HUDEP-2 (cell line): ENCODE results near the gene MYBBP1A.

Experiments
- DNase-seq, 76 experiments: peaks; one replicate each; lab custom pipeline; 2025; ENCODE audit not compliant: unreplicated experiment in 76 of 76; lab: John Stamatoyannopoulos, UW

Gene MYBBP1A

DNA sequence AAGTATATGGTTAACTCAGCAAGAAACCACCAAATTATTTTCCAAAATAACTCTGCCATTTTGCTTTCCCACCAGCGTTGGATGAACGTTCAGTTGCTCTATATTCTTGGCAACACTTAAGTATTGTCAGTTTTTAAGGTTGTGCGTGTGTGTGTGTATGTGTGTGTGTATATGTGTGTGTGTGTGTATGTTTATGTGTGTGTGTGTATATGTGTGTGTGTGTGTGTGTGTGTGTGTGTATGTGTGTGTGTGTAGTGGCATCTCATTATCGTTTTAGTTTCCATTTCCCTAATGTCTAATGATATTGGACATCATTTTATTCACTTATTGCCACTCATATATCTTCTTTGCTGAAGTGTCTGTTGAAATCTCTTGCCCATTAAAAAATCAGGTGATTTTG lies 17.9 kb upstream of the MYBBP1A start:
- DNase-seq: no peak

DNA sequence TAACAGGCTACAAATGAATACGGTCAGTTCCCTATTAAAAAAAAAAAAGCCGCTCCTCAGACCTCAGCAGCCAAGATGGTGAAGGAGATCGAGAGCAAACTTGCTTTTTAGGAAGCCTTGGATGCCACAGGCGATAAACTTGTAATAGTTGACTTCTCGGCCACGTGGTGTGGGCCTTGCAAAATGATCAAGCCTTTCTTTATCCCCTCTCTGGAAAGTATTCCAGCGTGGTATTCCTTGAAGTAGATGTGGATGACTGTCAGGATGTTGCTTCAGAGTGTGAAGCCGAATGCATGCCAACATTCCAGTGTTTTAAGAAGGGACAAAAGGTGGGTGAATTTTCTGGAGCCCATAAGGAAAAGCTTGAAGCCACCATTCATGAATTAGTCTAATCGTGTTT lies 16.9 kb upstream of the MYBBP1A start:
- DNase-seq: no peak

- DNase-seq: no peak
Observed at GRCh38 chr17:4569591-4569990, 14.4 kb upstream of the MYBBP1A start.

- DNase-seq: peak in 40 of 76 experiments; percentile 3 to 74 (median 32)
Observed at GRCh38 chr17:4566785-4567184, 11.6 kb upstream of the MYBBP1A start.

- peak in 59 of 76 experiments; percentile 4 to 71 (median 39) for DNase-seq
Observed at GRCh38 chr17:4565209-4566141, 10.3 kb upstream of the MYBBP1A start.

- DNase-seq: no peak
Observed at GRCh38 chr17:4562015-4562969, 7.1 kb upstream of the MYBBP1A start.

DNA sequence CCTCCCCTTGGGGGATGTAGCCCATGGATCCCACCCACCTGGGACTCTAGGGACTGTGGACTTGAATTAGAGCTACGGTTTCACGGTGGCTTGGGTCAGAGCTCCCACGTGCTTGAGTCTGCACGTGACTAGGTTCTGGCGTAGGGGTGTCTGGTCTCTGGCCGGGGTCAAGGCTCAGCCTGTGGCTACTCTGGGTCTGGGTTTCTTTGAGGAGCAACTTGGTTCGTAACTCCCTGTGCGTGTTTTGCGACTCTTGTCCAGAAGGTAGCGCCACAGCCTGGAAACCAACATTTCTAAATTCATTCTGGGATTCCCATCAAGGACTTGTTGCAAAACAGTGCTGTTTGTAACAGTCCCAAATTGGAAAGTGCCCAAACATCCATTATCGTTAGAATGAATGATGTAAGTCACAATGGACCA lies 5.7 kb upstream of the MYBBP1A start:
- DNase-seq: no peak

DNA sequence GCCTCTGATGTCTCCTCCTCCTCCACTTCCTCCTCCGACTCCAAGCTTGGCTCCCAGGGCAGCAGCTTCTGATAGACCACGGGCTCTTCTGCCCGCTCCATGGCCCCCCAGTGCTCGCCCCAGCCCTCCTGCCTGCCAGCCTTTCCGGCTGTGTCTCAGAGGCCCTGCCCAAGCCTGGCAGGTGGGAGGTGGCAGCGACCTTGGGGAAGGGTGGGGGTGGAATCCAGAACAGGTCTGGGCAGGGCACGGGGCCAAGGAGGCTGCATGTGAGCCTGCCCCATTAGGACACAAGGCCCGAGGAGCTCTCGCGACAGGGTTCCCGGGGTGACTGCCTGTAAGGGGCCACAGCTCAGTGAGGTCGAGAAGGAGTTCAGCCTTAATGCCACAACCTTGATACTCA lies 5.2 kb upstream of the MYBBP1A start, which contains the start of gene GGT6:
TSS of gene GGT6 (minus strand) at position 157 of the 400 bp plus-strand sequence. CDS start at position 101, 56 bp downstream.
- DNase-seq: no peak

GRCh38 chr17:4559966-4560365 lies 4.8 kb upstream of the MYBBP1A start:
- DNase-seq: no peak

DNA sequence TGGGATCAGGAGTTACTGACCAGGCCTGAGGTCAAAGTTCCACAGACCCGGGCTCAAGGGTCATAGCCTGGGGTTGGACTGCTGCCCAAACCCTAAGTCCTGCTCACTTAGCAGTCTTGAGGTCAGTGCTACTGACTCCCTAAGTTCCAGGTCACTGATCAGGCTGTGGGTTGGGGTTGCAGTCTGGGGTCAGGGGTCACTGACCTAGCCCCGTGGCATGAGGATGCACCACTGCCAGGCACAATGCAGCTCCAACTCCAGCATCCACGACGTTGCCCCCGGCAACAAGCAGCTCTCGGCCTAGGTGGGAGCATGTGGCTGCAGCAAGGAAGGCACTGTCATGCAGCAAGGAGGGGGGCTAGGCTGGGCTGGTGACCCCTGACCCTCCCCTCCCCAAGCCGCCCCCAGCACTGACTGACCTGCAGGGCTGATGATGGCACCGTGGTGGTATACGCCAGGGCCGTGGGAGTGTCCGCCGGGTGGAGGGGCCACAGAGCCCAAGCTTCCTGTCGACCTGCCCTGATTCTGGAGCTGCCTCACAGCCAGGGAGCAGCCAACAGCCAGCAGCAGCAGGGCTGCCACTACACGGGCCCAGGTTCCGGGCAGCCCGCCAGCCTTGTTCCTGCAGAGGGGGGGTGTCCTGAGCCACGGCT lies 4.1 kb upstream of the MYBBP1A start:
- no peak for DNase-seq

DNA sequence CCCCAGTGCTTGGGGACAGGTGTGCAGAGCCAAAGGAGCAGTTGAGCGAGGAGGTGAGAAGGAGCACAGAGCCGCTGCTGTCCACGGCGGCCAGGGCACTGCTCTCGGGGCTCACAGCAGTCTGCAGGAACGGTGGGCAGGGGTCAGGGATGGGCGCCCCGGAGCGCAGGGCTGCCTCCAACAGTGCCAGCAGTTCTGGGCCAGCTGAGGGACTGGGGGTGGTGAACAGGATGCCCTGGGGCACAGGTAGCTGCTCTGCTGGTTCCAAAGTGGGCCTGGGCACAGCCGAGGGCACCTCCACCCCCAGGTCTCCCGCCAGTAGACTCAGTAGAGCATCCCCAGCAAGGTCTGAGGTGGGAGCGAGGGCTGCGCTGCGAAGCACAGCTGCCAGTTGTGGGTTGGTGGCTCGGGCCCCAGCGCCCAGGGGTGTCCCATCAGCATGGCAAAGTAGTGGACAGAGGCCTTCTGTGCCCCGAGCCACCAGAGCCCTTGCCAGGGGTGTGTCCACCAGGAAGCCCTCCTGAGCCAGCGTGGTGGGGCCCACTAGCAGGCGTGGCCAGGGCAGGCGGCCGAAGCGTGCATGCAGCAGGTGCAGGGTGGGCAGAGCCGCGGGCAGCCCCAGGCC lies 3.3 kb upstream of the MYBBP1A start:
- DNase-seq: no peak

- no peak for DNase-seq
Observed at GRCh38 chr17:4557626-4558346, 2.6 kb upstream of the MYBBP1A start.

DNA sequence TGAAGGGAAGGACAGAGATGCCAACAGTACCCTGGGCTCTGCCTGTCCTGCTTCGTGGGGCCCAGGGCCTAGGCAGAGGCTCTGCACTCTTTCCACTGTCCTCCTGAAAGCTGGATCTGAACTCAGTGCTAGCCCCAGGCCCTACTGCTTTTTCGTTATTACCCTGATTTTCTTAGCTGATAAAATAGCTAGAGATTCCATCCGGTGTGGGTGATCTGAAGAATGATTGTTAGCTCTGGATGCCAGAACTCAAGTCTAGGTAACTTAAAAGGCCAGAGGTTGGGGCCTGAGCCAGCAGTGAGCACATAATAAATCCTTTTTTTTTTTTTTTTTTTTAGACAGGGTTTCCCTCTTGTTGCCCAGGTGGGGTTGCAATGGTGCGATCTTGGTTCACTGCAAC lies 1.8 kb upstream of the MYBBP1A start:
- DNase-seq: no peak

DNA sequence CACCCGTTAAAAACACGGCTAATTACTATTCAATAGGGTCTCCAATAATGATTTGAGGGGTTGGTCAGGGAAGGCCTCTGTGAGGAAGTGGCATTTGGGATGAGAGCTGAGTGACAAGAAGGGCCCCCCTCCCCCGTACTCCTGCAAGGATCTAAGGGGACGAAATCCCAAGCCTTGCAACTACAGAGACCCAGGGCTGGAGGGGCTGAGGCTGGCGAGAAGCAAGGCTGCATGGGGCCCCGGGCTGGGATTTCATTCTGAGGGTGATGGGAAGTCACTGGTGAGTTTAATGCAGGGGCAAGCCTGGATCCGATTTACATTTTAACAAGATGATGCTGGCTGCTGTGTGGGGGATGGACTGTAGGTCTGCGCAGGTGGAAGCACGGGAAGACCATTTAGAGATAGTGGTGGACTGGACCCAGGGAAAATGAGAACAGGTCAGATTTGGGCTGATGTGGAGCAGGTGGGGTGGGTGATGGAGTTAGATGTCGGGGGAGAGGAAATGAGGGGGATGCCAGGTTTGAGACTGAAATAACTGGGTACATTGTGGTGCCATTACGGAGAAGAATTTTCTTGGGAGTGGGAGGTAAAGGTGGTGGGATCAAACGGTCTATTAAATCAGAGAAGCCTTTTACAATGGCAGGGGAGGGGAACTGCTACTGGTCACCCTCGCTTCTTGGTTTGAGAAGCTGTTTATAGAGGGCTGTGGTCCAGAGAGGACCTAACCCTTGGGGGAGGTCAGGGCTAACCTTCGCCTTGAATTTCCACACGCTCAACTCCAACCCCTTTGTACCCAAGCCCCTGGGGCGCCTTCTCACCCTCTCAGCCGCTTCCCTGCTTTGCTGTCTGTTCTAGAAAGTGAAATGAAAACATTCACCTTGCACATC lies 932 bp upstream of the MYBBP1A start:
- no peak for DNase-seq

- DNase-seq: no peak
Observed at GRCh38 chr17:4554441-4554996, 665 bp downstream of the MYBBP1A start.

DNA sequence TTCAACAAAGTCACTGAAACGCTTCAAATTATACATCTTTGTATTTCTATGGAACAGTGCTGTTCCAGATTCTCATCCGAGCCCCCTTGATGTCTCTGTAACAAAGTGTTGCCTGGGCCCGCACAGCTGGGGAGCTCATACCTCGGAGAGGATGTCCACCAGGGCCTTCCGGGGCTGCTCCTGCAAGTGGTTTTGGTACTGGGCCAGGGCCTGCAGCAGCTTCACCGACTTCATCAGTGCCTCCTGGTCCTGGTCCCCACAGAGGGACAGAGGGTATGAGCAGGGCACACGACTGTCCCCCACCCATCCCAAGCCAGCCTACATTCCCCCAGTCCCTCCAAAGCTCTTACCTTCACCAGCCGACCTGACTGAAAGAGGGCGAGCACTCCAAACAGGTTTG lies 1.5 kb downstream of the MYBBP1A start:
- DNase-seq: peak in 1 of 76 experiments; percentile 9

DNA sequence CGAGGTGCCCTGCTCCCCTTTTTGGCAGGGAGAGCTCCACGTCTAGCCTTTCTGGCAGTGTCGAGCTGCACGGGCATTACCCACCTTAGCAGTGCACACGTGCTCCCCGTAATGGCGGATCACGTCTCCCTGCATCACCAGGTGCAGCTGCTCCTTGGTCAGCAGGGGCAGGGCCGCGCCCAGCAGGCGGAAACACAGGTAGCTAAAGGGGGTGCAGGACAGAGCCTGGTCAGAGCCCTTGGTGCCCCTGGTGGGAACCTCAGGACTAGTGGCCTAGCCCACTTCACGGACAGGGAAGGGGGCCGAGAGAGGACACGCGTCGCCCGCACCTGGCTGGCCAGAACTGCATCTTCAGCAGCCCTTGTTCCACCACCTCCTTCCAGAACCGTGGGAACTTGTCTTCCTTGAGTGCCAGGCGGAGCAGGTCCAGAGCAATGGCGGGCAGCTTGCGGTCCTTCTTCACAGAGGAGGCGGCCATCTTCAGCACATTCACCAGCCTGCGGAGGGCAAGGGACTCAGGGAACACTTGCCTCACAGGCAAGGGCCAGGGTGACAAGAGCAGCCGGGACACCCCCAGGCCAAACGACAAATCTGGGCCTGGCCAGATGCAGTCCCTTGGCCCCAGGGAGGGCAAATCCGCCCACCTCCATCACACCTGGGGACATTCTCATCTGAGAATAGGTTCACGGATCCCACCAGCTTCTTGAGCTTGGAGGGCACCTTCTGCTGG lies 3.2 kb downstream of the MYBBP1A start:
- DNase-seq: no peak

DNA sequence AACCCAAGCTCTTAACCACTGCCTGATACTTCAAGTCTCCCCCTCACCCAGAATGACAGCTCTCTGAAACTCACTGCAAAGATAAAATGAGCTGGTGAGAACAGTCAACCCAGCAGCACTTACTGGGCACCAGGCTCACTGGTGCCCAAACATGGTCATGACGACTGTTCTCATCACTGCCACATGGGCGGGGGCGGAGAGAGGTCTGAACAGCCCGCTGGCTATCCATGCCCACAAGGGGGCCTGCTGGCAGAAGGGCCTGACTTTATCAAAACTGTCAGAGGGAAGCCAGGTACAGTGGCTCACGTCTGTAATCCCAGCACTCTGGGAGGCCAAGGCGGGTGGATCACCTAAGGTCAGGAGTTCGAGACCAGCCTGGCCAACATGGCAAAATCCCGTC lies 4.0 kb downstream of the MYBBP1A start:
- peak in 35 of 76 experiments; percentile 2 to 56 (median 30) for DNase-seq
